ENCODE measurements around the gene AKAP7.

AKAP7 gene

DNA sequence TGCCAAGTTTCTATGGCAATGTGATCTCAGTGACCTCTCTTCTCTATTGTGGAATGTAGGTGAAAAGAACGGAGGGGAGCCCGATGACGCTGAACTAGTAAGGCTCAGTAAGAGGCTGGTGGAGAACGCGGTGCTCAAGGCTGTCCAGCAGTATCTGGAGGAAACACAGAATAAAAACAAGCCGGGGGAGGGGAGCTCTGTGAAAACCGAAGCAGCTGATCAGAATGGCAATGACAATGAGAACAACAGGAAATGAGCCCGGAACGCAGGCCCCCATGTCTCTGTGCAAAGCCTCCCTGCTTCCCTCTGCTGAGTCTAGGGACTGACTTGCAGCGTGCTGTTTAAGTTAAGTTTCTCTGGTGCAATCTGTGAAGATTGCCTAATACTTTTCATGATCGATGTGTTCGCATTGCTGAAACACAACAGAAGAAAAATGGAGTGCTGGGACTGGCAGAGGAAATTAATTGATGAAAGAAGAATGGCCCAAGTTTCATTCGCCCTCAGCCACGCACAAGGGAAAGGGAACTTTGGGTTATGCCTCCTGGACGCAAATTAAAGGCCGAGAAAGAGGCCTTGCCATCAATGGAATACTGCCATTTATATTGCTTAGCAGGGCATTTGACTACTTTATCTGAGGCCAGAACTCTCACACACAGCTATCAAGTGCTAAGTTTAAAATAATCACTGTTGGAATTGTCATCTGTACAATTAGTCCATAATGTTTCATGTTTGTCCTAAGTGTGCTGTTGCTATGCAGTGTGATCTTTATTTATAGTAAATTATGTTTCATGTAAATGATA lies 146.4 kb downstream of the AKAP7 start:
- no peaks in the 10 kb centered on the region for H3K79me2 ChIP-seq (ENCODE audit: insufficient read depth, low read length)
- H4K20me1 ChIP-seq (ENCODE audit: insufficient read depth, low read length): no peaks in the 10 kb centered on the region
- TF ChIP-seq EZH2 (IDR thresholded peaks at IDR 0.05; ENCODE audit: borderline replicate concordance, low read depth, low read length, severe bottlenecking): no peak
- TF ChIP-seq, protein P1, sequence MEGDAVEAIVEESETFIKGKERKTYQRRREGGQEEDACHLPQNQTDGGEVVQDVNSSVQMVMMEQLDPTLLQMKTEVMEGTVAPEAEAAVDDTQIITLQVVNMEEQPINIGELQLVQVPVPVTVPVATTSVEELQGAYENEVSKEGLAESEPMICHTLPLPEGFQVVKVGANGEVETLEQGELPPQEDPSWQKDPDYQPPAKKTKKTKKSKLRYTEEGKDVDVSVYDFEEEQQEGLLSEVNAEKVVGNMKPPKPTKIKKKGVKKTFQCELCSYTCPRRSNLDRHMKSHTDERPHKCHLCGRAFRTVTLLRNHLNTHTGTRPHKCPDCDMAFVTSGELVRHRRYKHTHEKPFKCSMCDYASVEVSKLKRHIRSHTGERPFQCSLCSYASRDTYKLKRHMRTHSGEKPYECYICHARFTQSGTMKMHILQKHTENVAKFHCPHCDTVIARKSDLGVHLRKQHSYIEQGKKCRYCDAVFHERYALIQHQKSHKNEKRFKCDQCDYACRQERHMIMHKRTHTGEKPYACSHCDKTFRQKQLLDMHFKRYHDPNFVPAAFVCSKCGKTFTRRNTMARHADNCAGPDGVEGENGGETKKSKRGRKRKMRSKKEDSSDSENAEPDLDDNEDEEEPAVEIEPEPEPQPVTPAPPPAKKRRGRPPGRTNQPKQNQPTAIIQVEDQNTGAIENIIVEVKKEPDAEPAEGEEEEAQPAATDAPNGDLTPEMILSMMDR (IDR thresholded peaks at IDR 0.05; ENCODE audit: borderline replicate concordance, extremely low read depth, low read length, poor library complexity, severe bottlenecking): peak; percentile 16
- H3K27me3 ChIP-seq (ENCODE audit: insufficient read depth, low read length, poor library complexity): no peaks in the 10 kb centered on the region
- H2AFZ ChIP-seq (ENCODE audit: low read depth, low read length): peak overlapping the region; percentile 62
- DNase-seq: peak; percentile 79
- no peaks in the 10 kb centered on the region for H3K36me3 ChIP-seq (ENCODE audit: insufficient read depth, low read length)
- peak overlapping the region; percentile 24 for H3K4me2 ChIP-seq (ENCODE audit: insufficient read depth, low read length)
- H3K9ac ChIP-seq (ENCODE audit: low read depth, low read length): peak overlapping the region; percentile 34
- peak; percentile 99 for ATAC-seq (ENCODE audit: insufficient read depth, low read depth)
- no peaks in the 10 kb centered on the region for H3K9me3 ChIP-seq (ENCODE audit: insufficient read depth, low read length, severe bottlenecking)
- peak overlapping the region; percentile 79 for H3K27ac ChIP-seq (ENCODE audit: low read length)
- H3K4me3 ChIP-seq (ENCODE audit: low read depth in 1 of 2, low read length in 2 of 2): no peak overlapping the region
- H3K4me1 ChIP-seq (ENCODE audit: insufficient read depth, low read length): peaks cover 14% of the 10 kb centered on the region

DNA sequence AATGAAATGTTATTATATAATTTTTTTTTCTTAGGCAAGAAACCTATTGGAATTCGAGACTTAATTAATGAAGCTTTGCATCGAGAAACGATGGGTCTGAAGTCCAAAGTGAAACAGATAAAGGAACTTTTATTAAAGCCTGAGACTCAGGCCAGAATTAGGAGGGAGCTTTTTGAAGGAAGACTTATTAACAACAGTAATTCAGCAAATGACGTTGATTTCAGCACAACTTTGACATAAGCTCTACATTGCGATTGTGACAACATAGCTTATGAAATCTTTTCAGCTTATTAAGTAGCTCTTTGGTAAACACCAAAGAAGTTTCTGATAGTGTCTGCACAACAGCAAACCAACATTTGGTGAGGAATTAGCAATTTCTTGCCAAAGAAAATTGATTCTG lies 147.1 kb downstream of the AKAP7 start:
- Histone ChIP-seq H3K4me1 (ENCODE audit: insufficient read depth, low read length) (peaks cover 14% of the 10 kb centered on the region), H3K79me2 (ENCODE audit: insufficient read depth, low read length) (no peaks in the 10 kb centered on the region), H3K27ac (ENCODE audit: low read length) (no peak overlapping the region), H3K27me3 (ENCODE audit: insufficient read depth, low read length, poor library complexity) (no peaks in the 10 kb centered on the region), H2AFZ (ENCODE audit: low read depth, low read length) (no peak overlapping the region), H3K4me3 (ENCODE audit: low read depth in 1 of 2, low read length in 2 of 2) (no peak overlapping the region), H3K9me3 (ENCODE audit: insufficient read depth, low read length, severe bottlenecking) (no peaks in the 10 kb centered on the region), H3K4me2 (ENCODE audit: insufficient read depth, low read length) (no peak overlapping the region), H4K20me1 (ENCODE audit: insufficient read depth, low read length) (no peaks in the 10 kb centered on the region), H3K9ac (ENCODE audit: low read depth, low read length) (no peak overlapping the region), H3K36me3 (ENCODE audit: insufficient read depth, low read length) (no peaks in the 10 kb centered on the region)
- TF ChIP-seq EZH2 (IDR thresholded peaks at IDR 0.05; ENCODE audit: borderline replicate concordance, low read depth, low read length, severe bottlenecking): no peak
- TF ChIP-seq, protein P1 (IDR thresholded peaks at IDR 0.05; ENCODE audit: borderline replicate concordance, extremely low read depth, low read length, poor library complexity, severe bottlenecking): no peak
- ATAC-seq (ENCODE audit: insufficient read depth, low read depth) (no peak), DNase-seq (no peak)

DNA sequence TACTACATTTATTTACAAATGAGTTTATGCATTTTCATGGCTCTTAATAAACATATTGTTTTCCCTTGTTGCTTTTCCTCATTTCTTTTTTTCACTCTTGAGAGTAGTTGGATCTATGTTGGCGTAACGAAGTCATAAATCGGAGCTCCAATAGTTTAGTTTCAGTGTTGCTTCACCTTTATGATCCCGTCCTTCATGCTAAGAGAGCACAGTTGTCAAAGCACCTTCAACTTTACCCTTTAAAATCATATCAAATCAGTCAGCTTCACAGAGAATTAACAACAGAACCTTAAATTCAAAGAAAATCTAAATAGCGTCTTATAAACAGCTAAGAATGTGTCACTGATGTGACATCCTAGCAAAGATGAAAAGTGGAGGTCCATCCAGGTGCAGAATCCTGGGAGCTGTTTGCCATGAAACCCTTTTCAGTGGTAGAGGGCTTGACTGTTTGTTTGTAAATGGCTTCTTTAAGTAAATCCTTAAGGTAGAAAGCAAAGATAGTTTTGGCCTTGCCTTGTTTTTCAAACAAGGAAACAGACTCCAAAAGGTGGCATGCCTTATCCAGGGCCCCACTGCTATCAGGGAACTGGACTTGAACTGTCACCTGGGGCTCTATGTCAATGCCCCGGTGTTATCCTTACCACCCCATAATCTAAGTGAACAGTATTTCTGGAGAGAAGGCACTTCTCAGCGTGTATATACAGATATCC lies 148.4 kb downstream of the AKAP7 start:
- Histone ChIP-seq H2AFZ (ENCODE audit: low read depth, low read length) (no peak overlapping the region), H3K4me3 (ENCODE audit: low read depth in 1 of 2, low read length in 2 of 2) (no peak overlapping the region), H3K36me3 (ENCODE audit: insufficient read depth, low read length) (no peaks in the 10 kb centered on the region), H3K27me3 (ENCODE audit: insufficient read depth, low read length, poor library complexity) (no peaks in the 10 kb centered on the region), H3K4me2 (ENCODE audit: insufficient read depth, low read length) (no peak overlapping the region), H3K27ac (ENCODE audit: low read length) (no peak overlapping the region), H4K20me1 (ENCODE audit: insufficient read depth, low read length) (no peaks in the 10 kb centered on the region), H3K4me1 (ENCODE audit: insufficient read depth, low read length) (peaks cover 14% of the 10 kb centered on the region), H3K79me2 (ENCODE audit: insufficient read depth, low read length) (no peaks in the 10 kb centered on the region), H3K9me3 (ENCODE audit: insufficient read depth, low read length, severe bottlenecking) (no peaks in the 10 kb centered on the region), H3K9ac (ENCODE audit: low read depth, low read length) (no peak overlapping the region)
- DNase-seq: no peak
- TF ChIP-seq EZH2 (IDR thresholded peaks at IDR 0.05; ENCODE audit: borderline replicate concordance, low read depth, low read length, severe bottlenecking): no peak
- TF ChIP-seq, protein P1 (IDR thresholded peaks at IDR 0.05; ENCODE audit: borderline replicate concordance, extremely low read depth, low read length, poor library complexity, severe bottlenecking): no peak
- ATAC-seq (ENCODE audit: insufficient read depth, low read depth): no peak
